ENCODE measurements around the gene GJB2.

Gene GJB2

GRCh38 chr13:20192836-20193161, at the start of gene GJB2:
Gene GJB2, minus strand, starts transcription at chr13:20192938. Its CDS starts 3,357 bp downstream, at chr13:20189581.
- peak within 1 kb of the TSS; percentile 12 for H3K4me3 ChIP-seq (ENCODE audit: low read depth, low read length)
- no peak for DNase-seq (ENCODE audit: low read depth)
- TF ChIP-seq POLR2A (IDR thresholded peaks at IDR 0.05; ENCODE audit: extremely low read depth, insufficient read length) (no peak), MYC (IDR thresholded peaks at IDR 0.05; ENCODE audit: low read depth, low read length) (no peak), MAX (IDR thresholded peaks at IDR 0.05; ENCODE audit: low read depth, low read length) (no peak), CTCF (IDR thresholded peaks at IDR 0.05; ENCODE audit: low read depth, low read length) (no peak)

GRCh38 chr13:20241593-20241992, 48.9 kb upstream of the GJB2 start:
- H3K4me3 ChIP-seq (ENCODE audit: low read depth, low read length), result no peak overlapping the region
- TF ChIP-seq CTCF (IDR thresholded peaks at IDR 0.05; ENCODE audit: low read depth, low read length) (no peak), MAX (IDR thresholded peaks at IDR 0.05; ENCODE audit: low read depth, low read length) (no peak), POLR2A (IDR thresholded peaks at IDR 0.05; ENCODE audit: extremely low read depth, insufficient read length) (no peak), MYC (IDR thresholded peaks at IDR 0.05; ENCODE audit: low read depth, low read length) (no peak)
- no peak for DNase-seq (ENCODE audit: low read depth)

GRCh38 chr13:20239748-20240147, 47.0 kb upstream of the GJB2 start:
- TF ChIP-seq MAX (IDR thresholded peaks at IDR 0.05; ENCODE audit: low read depth, low read length) (no peak), MYC (IDR thresholded peaks at IDR 0.05; ENCODE audit: low read depth, low read length) (no peak), CTCF (IDR thresholded peaks at IDR 0.05; ENCODE audit: low read depth, low read length) (no peak), POLR2A (IDR thresholded peaks at IDR 0.05; ENCODE audit: extremely low read depth, insufficient read length) (no peak)
- no peak for DNase-seq (ENCODE audit: low read depth)
- H3K4me3 ChIP-seq (ENCODE audit: low read depth, low read length), result no peak overlapping the region

DNA sequence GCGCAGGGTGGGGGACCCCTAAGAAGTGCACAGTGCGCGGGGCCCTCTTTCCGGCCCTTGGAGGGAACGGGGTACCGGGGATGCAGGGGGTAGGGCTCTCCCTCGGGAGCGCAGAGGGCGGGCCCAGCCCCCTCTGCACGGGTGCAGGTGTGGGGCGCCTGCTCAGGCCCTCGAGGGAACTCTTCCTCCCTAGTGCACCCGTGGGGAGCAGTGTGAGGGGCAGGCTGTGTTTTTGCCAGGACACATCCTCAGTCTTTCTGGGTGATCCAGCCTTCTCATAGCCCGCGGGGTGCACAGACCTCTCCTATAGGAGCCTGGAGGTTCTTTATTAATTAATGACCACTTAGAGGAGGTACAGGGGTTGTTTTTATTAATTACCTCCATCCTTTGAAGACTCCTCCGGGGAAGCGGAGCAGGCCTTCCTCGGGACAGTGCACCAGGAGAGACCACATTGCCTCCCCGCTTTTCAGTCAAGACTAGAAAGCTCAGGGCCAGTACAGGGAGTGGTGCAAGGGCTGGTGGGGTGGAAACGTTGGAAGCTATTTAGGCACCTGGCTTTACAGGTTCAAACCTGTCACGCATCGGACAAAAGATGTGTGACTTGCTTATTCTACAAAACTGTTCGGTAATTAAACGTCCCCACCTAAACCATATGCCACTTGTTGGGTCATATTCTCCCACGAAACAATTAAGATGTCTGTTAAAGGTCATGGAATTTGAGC, 40.0 kb upstream of the GJB2 start:
- no peak overlapping the region for H3K4me3 ChIP-seq (ENCODE audit: low read depth, low read length)
- TF ChIP-seq MAX (IDR thresholded peaks at IDR 0.05; ENCODE audit: low read depth, low read length) (no peak), MYC (IDR thresholded peaks at IDR 0.05; ENCODE audit: low read depth, low read length) (no peak), CTCF (IDR thresholded peaks at IDR 0.05; ENCODE audit: low read depth, low read length) (no peak), POLR2A (IDR thresholded peaks at IDR 0.05; ENCODE audit: extremely low read depth, insufficient read length) (no peak)
- DNase-seq (ENCODE audit: low read depth), result no peak

GRCh38 chr13:20231839-20232555, 39.3 kb upstream of the GJB2 start, which contains the start of gene GJB6:
Gene GJB6, minus strand, starts transcription at chr13:20232319. Its CDS starts 8,839 bp downstream, at chr13:20223480.
- no peak for DNase-seq (ENCODE audit: low read depth)
- no peak within 1 kb of the TSS for H3K4me3 ChIP-seq (ENCODE audit: low read depth, low read length)
- no peak for TF ChIP-seq MAX (IDR thresholded peaks at IDR 0.05; ENCODE audit: low read depth, low read length)
- TF ChIP-seq POLR2A (IDR thresholded peaks at IDR 0.05; ENCODE audit: extremely low read depth, insufficient read length), result no peak
- no peak for TF ChIP-seq CTCF (IDR thresholded peaks at IDR 0.05; ENCODE audit: low read depth, low read length)
- TF ChIP-seq MYC (IDR thresholded peaks at IDR 0.05; ENCODE audit: low read depth, low read length), result no peak

Measured in NB4 (cell line).